ENCODE measurements around the gene HSPA12A. TPM values are rescaled to one million over a fixed set of nuclear protein-coding genes. Genes with fewer than 3 reads are reported as not detected.

HSPA12A gene
- total RNA-seq, 2 experiments from 2014 or later, result 0.40 to 0.41 TPM

Other genes starting within 250 kb of the HSPA12A start
- gene PNLIP, start 196.6 kb downstream of the HSPA12A start, total RNA-seq, result not detected
- not detected for gene PNLIPRP1, start 151.6 kb downstream of the HSPA12A start, total RNA-seq
- not detected for gene PNLIPRP2, start 121.6 kb downstream of the HSPA12A start, total RNA-seq
- not detected for gene ENO4, start 106.9 kb upstream of the HSPA12A start, total RNA-seq